GM12875 (cell line): ENCODE measurements around the gene RELT.
A peak's percentile ranks its signal among the peaks of the same experiment; 100 is the strongest.

Experiments
- H3K4me3 ChIP-seq: one replicate; pipeline ENCODE4 v1.5.1; 2011; ENCODE audit warnings: low read depth, low read length, control low read depth
- TF ChIP-seq, protein P1 (sequence below): IDR thresholded peaks from 2 replicates; pipeline ENCODE4 v1.5.1; 2011; ENCODE audit warnings: low read depth, mild to moderate bottlenecking, control low read depth, inconsistent platforms, low read length, moderate library complexity, borderline replicate concordance; ENCODE audit not compliant: insufficient read depth

Gene RELT

DNA sequence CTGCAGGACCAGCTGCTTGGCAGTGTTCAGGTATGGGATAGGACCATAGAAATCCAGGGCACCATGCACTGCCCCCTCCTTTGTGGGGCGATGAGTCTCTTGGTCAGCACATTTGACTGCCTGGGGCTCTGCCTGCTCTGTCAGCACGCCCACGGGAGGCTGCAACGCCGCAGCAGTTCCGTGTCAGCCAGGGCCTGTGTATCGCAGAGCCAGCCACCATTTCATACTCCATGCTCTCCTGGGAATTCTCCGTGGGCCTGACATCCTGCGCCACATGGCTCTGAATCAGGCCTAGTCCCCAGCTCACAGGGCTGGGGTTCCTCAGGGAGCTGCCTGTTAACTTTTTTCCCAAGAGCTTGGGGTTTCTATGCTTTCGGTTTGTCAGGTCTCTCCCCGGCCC, 16.9 kb upstream of the RELT start:
- no peak overlapping the region for H3K4me3 ChIP-seq
- TF ChIP-seq, protein P1, sequence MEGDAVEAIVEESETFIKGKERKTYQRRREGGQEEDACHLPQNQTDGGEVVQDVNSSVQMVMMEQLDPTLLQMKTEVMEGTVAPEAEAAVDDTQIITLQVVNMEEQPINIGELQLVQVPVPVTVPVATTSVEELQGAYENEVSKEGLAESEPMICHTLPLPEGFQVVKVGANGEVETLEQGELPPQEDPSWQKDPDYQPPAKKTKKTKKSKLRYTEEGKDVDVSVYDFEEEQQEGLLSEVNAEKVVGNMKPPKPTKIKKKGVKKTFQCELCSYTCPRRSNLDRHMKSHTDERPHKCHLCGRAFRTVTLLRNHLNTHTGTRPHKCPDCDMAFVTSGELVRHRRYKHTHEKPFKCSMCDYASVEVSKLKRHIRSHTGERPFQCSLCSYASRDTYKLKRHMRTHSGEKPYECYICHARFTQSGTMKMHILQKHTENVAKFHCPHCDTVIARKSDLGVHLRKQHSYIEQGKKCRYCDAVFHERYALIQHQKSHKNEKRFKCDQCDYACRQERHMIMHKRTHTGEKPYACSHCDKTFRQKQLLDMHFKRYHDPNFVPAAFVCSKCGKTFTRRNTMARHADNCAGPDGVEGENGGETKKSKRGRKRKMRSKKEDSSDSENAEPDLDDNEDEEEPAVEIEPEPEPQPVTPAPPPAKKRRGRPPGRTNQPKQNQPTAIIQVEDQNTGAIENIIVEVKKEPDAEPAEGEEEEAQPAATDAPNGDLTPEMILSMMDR: no peak

GRCh38 chr11:73359930-73360742, 16.1 kb upstream of the RELT start:
- TF ChIP-seq, protein P1: peak; percentile 45; the same call in 1 of the 2 replicates
- H3K4me3 ChIP-seq: no peak overlapping the region

GRCh38 chr11:73360743-73361369, 15.3 kb upstream of the RELT start:
- H3K4me3 ChIP-seq: no peak overlapping the region
- TF ChIP-seq, protein P1: no peak

- TF ChIP-seq, protein P1: no peak
- no peak overlapping the region for H3K4me3 ChIP-seq
These were observed 14.0 kb upstream of the RELT start for GRCh38 chr11:73361953-73362776.

DNA sequence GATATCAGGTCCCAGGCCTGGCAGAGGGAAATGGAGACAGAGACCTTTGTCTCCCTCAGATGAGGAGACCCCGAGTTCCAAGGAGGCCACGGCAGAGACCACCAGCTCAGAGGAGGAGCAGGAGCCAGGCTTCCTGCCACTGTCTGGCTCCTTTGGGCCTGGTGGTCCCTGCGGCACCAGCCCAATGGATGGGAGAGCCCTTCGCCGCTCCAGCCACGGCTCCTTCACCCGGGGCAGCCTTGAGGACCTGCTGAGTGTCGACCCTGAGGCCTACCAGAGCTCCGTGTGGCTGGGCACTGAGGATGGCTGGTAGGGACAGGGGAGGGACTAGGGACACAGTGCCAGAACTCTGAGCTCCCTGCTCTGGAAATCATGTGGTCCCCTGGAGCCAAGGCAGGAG, 13.1 kb upstream of the RELT start:
- TF ChIP-seq, protein P1: no peak
- no peak overlapping the region for H3K4me3 ChIP-seq

DNA sequence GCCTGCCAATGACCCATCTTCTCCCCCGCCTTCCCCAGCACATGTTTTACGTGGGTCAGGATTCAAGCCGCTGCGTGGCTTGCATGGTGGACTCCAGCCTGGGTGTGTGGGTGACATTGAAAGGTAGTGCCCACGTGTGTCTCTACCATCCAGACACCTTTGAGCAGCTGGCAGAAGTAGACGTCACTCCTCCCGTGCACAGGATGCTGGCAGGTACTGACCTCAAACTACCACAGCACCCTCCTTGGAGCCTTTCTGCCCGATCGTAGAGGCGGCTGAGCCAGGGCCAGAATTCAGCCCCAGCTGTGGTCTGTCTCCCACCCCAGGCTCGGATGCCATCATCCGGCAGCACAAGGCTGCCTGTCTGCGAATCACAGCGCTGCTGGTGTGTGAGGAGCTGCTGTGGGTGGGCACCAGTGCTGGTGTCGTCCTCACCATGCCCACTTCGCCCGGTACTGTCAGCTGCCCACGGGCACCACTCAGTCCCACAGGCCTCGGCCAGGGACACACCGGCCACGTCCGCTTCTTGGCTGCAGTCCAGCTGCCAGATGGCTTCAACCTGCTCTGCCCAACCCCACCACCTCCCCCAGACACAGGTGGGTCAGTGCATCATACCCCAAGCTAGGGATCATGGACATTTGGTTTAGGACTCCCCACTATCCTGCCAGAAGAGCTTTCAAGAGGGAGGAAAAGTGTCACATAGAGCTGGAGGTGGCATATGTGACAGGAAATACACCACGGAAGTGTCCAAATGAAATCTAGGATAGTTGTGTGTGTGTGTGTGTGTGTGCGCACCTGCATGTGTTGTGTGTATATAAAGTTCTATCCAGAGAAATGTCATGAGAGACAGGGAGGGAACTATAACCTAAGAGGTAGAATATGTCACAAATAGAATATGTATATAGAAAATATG, 10.6 kb upstream of the RELT start:
- no peak overlapping the region for H3K4me3 ChIP-seq
- TF ChIP-seq, protein P1: no peak
